HG03565 (cell line): ENCODE measurements around the gene TARBP2.

Experiments used
- ATAC-seq: cut with Tn5 transposase; IDR thresholded peaks from one replicate; pipeline ENCODE4 v1.9.1; 2021; ENCODE audit warnings: mild to moderate bottlenecking, moderate library complexity; ENCODE audit not compliant: unreplicated experiment

Gene TARBP2

GRCh38 chr12:53493610-53494391, 7.3 kb upstream of the TARBP2 start:
- no peak for ATAC-seq

GRCh38 chr12:53495903-53496751, 5.0 kb upstream of the TARBP2 start:
- ATAC-seq: no peak

- ATAC-seq: no peak
These were observed 4.4 kb upstream of the TARBP2 start for GRCh38 chr12:53496752-53497032.

GRCh38 chr12:53497461-53497860, 3.6 kb upstream of the TARBP2 start:
- no peak for ATAC-seq

- ATAC-seq: no peak
These were observed 2.9 kb upstream of the TARBP2 start for GRCh38 chr12:53498235-53498630.

GRCh38 chr12:53499266-53500141, 1.6 kb upstream of the TARBP2 start, which contains the start of gene MAP3K12:
TSS of gene MAP3K12 (minus strand) at chr12:53499458. CDS start at chr12:53487391, 12,067 bp downstream.
- ATAC-seq: no peak

- no peak for ATAC-seq
These were observed 824 bp upstream of the TARBP2 start for GRCh38 chr12:53500142-53500775.

- ATAC-seq: no peak
These were observed 615 bp downstream of the TARBP2 start for GRCh38 chr12:53501615-53502181.

- ATAC-seq: no peak
These were observed 1.2 kb downstream of the TARBP2 start for GRCh38 chr12:53502331-53502730.

- no peak for ATAC-seq
These were observed 2.1 kb downstream of the TARBP2 start for GRCh38 chr12:53502983-53503728.

- ATAC-seq: no peak
These were observed 3.2 kb downstream of the TARBP2 start for GRCh38 chr12:53504004-53504920.

GRCh38 chr12:53505086-53505485, 4.0 kb downstream of the TARBP2 start:
- no peak for ATAC-seq

- ATAC-seq: no peak
These were observed 4.7 kb downstream of the TARBP2 start for GRCh38 chr12:53505555-53506449.

GRCh38 chr12:53506450-53506785, 5.3 kb downstream of the TARBP2 start:
- ATAC-seq: no peak

- ATAC-seq: no peak
These were observed 6.0 kb downstream of the TARBP2 start, which contains the start of gene NPFF for GRCh38 chr12:53506881-53507602. TSS of gene NPFF (minus strand) at chr12:53507484. CDS start at chr12:53507474, 10 bp downstream.

GRCh38 chr12:53507603-53507885, 6.5 kb downstream of the TARBP2 start:
- no peak for ATAC-seq

GRCh38 chr12:53508534-53509170, 7.6 kb downstream of the TARBP2 start:
- peak; percentile 81 for ATAC-seq
